ENCODE measurements around the gene ANKRD65.
A peak's percentile ranks its signal among the peaks of the same experiment; 100 is the strongest.
"Not testable (repeated sequence)": the region's sequence is repeated elsewhere in the genome, so short reads cannot be mapped to it uniquely, and the experiment has no call there.

The ANKRD65 gene

DNA sequence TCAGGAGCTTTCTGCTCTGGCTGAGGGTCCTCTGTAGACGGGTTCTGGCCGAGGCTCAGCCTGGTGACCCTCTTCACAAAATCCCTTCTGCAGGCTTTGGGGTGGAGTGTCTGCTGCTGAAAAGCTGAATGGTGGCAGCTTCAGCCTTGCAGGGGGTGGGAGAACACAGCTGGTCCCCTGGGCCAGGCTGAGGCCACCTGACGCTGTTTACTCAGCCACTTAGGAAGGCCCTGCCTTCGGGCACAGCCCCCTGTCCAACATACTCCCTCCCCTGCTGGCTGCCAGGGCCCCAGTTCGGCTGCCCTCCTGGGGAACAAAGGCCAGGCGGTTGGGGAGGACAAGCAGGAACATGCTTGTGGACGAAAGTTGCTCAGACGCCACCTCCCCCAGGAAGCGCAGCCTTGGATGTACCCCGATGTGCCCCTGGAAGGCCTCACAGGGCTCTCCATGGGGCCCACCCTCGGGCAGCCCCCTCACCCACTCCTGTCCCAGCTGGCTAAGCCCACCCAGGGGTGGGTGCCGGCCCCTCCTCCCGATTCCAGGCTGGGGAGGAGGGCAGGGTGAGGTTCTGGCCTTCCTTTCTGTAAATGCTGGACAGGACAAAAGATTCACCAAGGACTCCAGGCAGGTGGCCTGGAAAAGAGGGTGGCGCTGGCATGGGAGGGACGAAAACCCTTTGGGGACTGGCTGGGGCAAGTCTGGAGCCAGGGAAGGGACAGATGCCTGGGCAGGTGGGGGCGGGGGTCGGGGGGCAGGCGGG is at the start of gene ANKRD65:
ANKRD65 (minus strand) TSS at position 130 of the 760 bp plus-strand sequence. CDS start 271 bp downstream, outside the sequence.
- no peak for DNase-seq (ENCODE audit: low spot score)

DNA sequence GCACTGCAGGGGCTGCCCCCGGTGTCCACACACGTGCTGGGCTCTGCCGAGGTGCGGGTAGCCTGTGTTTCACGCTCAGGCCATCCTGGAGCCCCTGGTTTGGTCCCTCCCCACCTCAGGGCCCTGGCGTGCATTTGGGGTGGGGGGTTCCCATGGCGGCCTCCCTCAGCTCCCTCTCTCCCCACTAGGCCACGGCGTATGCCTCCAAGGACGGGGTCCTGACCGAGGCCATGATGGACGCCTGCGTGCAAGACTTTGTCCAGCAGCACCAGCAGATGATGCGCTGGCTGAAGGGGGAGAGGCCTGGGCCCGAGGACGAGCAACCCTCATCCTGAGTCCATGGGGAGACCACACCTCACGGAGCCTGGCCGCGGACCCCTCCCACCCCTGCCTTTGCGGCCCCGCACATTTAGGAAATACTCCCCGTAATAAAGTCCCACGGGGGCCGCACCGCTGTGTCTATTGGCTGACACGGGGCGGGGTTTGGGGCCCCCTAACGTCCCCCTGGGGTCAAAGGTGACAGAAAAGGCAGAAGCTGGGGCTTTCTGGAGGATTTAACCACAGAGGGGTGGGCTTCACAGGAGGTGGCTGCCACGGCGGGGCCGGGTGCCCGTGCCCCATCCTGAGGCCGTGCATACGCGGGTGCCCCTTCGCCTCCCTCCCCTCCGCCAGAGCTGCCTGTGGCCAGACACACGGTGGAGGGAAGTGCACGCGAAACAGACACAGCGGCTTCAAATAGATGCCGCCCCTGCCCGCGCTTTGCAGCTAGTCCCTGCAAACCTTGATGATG is 47.3 kb upstream of the ANKRD65 start:
- not testable (repeated sequence) for DNase-seq (ENCODE audit: low spot score)

DNA sequence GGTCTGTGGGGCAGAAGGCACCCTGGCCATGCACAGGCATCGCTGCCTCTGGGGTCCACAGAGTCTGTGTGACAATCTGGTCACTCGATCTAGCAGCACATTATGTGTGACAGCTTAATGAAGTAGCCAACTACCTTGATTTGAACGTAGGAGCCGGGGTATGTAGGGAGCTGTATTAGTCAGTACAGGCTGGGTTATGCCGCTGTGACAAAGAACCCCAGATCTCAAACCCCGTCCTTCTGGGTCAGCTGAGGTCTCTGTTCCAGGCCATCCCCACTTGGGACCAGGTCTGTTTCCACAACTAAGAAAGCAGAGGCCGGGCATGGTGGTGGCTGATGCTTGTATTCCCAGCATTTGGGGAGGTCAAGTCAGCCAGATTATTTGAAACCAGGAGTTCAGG is 42.2 kb upstream of the ANKRD65 start:
- no peak for DNase-seq (ENCODE audit: low spot score)

GRCh38 chr1:1462318-1462966 is 41.4 kb upstream of the ANKRD65 start:
- DNase-seq (ENCODE audit: low spot score), result peak; percentile 80

- no peak for DNase-seq (ENCODE audit: low spot score)
Measured at GRCh38 chr1:1461721-1462317, 40.7 kb upstream of the ANKRD65 start.

GRCh38 chr1:1460540-1461130 is 39.6 kb upstream of the ANKRD65 start:
- no peak for DNase-seq (ENCODE audit: low spot score)

DNA sequence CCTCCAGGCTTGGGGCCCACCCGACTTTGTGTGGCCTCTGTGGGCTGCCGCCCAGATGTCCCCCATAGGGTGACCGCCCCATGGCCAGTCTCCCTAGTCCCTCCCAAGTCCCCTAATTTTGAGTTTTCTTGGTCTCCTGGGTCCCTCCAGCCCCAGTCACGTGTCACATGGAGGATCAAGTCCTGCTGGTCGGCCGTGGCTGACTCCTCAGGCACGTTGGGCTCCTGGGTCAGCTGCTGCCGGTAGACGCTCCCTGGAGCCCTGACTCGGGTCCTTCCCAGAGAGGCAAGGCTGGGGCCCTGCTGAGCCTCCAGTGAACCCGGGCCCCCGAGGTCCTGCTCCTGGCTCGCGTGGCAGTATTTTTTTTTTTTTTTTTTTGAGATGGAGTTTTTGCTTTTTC is 38.6 kb upstream of the ANKRD65 start:
- not testable (repeated sequence) for DNase-seq (ENCODE audit: low spot score)

GRCh38 chr1:1459156-1459555 is 38.1 kb upstream of the ANKRD65 start:
- DNase-seq (ENCODE audit: low spot score), result not testable (repeated sequence)

GRCh38 chr1:1456683-1457255 is 35.7 kb upstream of the ANKRD65 start:
- not testable (repeated sequence) for DNase-seq (ENCODE audit: low spot score)

GRCh38 chr1:1455934-1456333 is 34.9 kb upstream of the ANKRD65 start:
- DNase-seq (ENCODE audit: low spot score), result not testable (repeated sequence)

GRCh38 chr1:1455366-1455884 is 34.3 kb upstream of the ANKRD65 start:
- DNase-seq (ENCODE audit: low spot score), result no peak

GRCh38 chr1:1454286-1455056 is 33.4 kb upstream of the ANKRD65 start:
- not testable (repeated sequence) for DNase-seq (ENCODE audit: low spot score)

DNA sequence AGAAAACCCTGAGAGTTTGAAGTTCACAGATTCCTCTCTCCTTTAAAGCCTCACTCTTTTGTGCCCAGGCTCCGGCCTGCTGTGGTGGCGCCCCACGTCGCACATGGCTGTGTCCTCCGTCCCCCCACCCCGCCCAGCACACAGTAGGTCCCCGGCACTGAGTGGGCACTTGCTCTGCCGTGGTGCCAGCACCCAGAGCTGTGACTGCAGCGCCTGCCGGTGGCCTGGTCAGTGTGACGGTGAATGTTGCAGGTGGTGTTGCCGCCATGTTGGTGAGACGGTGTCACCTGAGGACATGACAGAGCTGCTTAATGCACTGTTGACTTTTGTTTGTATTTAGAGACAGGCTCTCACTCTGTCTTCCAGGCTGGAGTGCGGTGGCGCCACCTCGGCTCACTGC is 31.8 kb upstream of the ANKRD65 start:
- DNase-seq (ENCODE audit: low spot score), result no peak

- not testable (repeated sequence) for DNase-seq (ENCODE audit: low spot score)
Measured at GRCh38 chr1:1452365-1452739, 31.3 kb upstream of the ANKRD65 start.

DNA sequence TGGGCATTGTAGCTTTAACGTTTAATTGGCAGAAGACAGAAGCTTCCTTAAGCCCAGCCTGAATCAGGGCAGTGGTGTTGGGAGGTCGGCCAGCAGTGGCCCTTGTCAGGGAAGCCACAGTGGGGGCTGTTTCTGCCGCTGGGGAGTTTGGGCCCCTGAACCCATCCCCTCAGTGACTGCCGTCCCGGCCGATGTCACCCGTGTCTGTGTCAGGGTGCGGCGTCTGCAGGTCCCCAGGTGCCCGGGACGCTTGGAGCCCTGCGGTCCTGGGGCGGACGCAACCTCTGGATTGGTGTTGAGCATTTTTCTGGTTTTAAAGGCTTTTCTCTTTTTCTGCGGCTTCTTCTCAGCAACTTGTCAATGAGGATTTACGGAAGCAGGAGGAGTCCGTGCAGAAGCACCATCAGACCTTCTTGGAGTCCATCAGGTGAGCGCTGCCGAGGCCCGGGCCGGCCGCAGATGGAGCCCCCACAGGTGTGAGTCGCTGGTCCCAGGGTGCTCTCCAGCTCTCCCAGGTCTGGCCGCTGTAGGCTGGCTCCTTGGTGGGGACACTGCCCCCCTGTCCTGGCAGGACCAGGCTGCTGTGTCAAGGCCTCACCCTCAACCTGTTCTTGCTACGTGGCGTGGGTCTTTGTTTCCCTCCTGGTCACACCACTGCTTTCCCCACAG is 30.8 kb upstream of the ANKRD65 start:
- DNase-seq (ENCODE audit: low spot score), result no peak

- DNase-seq (ENCODE audit: low spot score), result not testable (repeated sequence)
Measured at GRCh38 chr1:1450616-1451015, 29.5 kb upstream of the ANKRD65 start.

- DNase-seq (ENCODE audit: low spot score), result no peak
Measured at GRCh38 chr1:1449099-1449739, 28.1 kb upstream of the ANKRD65 start, which contains the start of gene ATAD3C. TSS of gene ATAD3C (plus strand) at chr1:1449689. CDS start at chr1:1450684, 995 bp downstream.

- DNase-seq (ENCODE audit: low spot score), result not testable (repeated sequence)
Measured at GRCh38 chr1:1446631-1447030, 25.6 kb upstream of the ANKRD65 start.

GRCh38 chr1:1442069-1442770 is 21.1 kb upstream of the ANKRD65 start:
- no peak for DNase-seq (ENCODE audit: low spot score)

Data from NAMALWA (cell line).